Measurements from ENCODE around the gene ACD. TPM values are rescaled to one million over a fixed set of nuclear protein-coding genes. Genes with fewer than 3 reads are reported as not detected.

ACD gene
- total and polyA plus RNA-seq, 9 of the 15 experiments (the other 6 are each of a cell fraction or from before 2014, with no cell fraction given), result 4.2 to 47.4 (median 19.2) TPM

DNA sequence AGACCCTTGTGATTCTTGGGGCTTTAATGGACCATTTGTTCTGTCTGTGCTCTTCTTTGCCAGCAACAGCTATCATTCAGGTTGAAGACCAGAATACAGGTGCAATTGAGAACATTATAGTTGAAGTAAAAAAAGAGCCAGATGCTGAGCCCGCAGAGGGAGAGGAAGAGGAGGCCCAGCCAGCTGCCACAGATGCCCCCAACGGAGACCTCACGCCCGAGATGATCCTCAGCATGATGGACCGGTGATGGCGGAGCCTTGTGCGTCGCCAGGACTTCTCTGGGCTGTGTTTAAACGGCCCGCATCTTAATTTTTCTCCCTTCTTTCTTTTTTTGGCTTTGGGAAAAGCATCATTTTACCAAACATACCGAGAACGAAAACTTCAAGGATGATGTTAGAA, 22.4 kb downstream of the ACD start:
- no peaks in the 10 kb centered on the region for H4K20me1 ChIP-seq (replicated peaks; ENCODE audit: control insufficient read depth, insufficient read depth, low read length)
- no peak overlapping the region for H2AFZ ChIP-seq (ENCODE audit: low read depth, low read length)
- no peak overlapping the region for H3K27ac ChIP-seq (ENCODE audit: extremely low read depth, low read depth, low read length)
- H3K36me3 ChIP-seq (ENCODE audit: control insufficient read depth, insufficient read depth, low read length), result peaks cover 52% of the 10 kb centered on the region
- no peak overlapping the region for H3K4me3 ChIP-seq
- no peaks in the 10 kb centered on the region for H3K9me3 ChIP-seq (replicated peaks; ENCODE audit: control insufficient read depth, insufficient read depth, low read depth, low read length)
- no peaks in the 10 kb centered on the region for H3K79me2 ChIP-seq (ENCODE audit: control insufficient read depth, insufficient read depth, low read length)
- 94% methylated on average over 11 of the region's 12 CpGs for WGBS (ENCODE audit: insufficient coverage, low coverage, missing lambda C conversion rate)
- no peak overlapping the region for H3K9ac ChIP-seq (ENCODE audit: insufficient read depth in 1 of 2, low read depth in 2 of 2, low read length in 2 of 2)
- no peak overlapping the region for H3K4me2 ChIP-seq (ENCODE audit: insufficient read depth, low read length)
- ChIA-PET POLR2A (interaction anchor here (1.1 to 1.3 kb wide), 2 partner anchors 10 to 14 kb away, joined by 3 to 4 read pairs; no protein-coding TSS in a partner anchor), CTCF (ENCODE audit: low intra/inter-chr PET ratio) (no interaction called here)
- intact Hi-C loops (cut with micrococcal nuclease) (no loop called here), in situ Hi-C loops (cut with MboI) (no loop called here)
- ATAC-seq, result no peak
- DNase-seq (ENCODE audit: extremely low read depth in 1 of 4, low spot score in 3 of 4), result no peak
- BruUV-seq (replicated peaks), result no TSS peak
- no peaks in the 10 kb centered on the region for H3K27me3 ChIP-seq (ENCODE audit: control insufficient read depth in 2 of 2, insufficient read depth in 2 of 2, low read length in 2 of 2)
- H3K4me1 ChIP-seq (replicated peaks in 1 of 2; ENCODE audit: control insufficient read depth in 2 of 2, insufficient read depth in 2 of 2, low read length in 2 of 2), result no peaks in the 10 kb centered on the region
- no peak for FAIRE-seq
- TF ChIP-seq MTF1 (CRISPR knock-in tag; IDR thresholded peaks at IDR 0.05; ENCODE audit: borderline replicate concordance) (no peak), KLF10 (CRISPR knock-in tag; IDR thresholded peaks at IDR 0.05) (no peak), CREBBP (IDR thresholded peaks at IDR 0.05; ENCODE audit: low read depth, low read length) (no peak), SIN3B (IDR thresholded peaks at IDR 0.05; ENCODE audit: low read depth) (no peak), SETDB1 (IDR thresholded peaks at IDR 0.05; ENCODE audit: low read length) (no peak)
- TF ChIP-seq, protein P1, sequence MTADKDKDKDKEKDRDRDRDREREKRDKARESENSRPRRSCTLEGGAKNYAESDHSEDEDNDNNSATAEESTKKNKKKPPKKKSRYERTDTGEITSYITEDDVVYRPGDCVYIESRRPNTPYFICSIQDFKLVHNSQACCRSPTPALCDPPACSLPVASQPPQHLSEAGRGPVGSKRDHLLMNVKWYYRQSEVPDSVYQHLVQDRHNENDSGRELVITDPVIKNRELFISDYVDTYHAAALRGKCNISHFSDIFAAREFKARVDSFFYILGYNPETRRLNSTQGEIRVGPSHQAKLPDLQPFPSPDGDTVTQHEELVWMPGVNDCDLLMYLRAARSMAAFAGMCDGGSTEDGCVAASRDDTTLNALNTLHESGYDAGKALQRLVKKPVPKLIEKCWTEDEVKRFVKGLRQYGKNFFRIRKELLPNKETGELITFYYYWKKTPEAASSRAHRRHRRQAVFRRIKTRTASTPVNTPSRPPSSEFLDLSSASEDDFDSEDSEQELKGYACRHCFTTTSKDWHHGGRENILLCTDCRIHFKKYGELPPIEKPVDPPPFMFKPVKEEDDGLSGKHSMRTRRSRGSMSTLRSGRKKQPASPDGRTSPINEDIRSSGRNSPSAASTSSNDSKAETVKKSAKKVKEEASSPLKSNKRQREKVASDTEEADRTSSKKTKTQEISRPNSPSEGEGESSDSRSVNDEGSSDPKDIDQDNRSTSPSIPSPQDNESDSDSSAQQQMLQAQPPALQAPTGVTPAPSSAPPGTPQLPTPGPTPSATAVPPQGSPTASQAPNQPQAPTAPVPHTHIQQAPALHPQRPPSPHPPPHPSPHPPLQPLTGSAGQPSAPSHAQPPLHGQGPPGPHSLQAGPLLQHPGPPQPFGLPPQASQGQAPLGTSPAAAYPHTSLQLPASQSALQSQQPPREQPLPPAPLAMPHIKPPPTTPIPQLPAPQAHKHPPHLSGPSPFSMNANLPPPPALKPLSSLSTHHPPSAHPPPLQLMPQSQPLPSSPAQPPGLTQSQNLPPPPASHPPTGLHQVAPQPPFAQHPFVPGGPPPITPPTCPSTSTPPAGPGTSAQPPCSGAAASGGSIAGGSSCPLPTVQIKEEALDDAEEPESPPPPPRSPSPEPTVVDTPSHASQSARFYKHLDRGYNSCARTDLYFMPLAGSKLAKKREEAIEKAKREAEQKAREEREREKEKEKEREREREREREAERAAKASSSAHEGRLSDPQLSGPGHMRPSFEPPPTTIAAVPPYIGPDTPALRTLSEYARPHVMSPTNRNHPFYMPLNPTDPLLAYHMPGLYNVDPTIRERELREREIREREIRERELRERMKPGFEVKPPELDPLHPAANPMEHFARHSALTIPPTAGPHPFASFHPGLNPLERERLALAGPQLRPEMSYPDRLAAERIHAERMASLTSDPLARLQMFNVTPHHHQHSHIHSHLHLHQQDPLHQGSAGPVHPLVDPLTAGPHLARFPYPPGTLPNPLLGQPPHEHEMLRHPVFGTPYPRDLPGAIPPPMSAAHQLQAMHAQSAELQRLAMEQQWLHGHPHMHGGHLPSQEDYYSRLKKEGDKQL (CRISPR knock-in tag; IDR thresholded peaks at IDR 0.05; ENCODE audit: borderline replicate concordance), result no peak
- TF ChIP-seq, protein P2, sequence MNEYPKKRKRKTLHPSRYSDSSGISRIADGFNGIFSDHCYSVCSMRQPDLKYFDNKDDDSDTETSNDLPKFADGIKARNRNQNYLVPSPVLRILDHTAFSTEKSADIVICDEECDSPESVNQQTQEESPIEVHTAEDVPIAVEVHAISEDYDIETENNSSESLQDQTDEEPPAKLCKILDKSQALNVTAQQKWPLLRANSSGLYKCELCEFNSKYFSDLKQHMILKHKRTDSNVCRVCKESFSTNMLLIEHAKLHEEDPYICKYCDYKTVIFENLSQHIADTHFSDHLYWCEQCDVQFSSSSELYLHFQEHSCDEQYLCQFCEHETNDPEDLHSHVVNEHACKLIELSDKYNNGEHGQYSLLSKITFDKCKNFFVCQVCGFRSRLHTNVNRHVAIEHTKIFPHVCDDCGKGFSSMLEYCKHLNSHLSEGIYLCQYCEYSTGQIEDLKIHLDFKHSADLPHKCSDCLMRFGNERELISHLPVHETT (CRISPR knock-in tag; conservative IDR thresholded peaks at IDR 0.05 in 1 of 2, IDR thresholded peaks at IDR 0.05 in 1 of 2), result no peak
- TF ChIP-seq, protein P3, sequence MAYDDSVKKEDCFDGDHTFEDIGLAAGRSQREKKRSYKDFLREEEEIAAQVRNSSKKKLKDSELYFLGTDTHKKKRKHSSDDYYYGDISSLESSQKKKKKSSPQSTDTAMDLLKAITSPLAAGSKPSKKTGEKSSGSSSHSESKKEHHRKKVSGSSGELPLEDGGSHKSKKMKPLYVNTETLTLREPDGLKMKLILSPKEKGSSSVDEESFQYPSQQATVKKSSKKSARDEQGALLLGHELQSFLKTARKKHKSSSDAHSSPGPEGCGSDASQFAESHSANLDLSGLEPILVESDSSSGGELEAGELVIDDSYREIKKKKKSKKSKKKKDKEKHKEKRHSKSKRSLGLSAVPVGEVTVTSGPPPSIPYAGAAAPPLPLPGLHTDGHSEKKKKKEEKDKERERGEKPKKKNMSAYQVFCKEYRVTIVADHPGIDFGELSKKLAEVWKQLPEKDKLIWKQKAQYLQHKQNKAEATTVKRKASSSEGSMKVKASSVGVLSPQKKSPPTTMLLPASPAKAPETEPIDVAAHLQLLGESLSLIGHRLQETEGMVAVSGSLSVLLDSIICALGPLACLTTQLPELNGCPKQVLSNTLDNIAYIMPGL (CRISPR knock-in tag; IDR thresholded peaks at IDR 0.05), result no peak
- no peaks in the 10 kb centered on the region for H3K9me1 ChIP-seq (ENCODE audit: control insufficient read depth, insufficient read depth, low read length)

Measured in K562 (cell line).